ENCODE data around the gene TRAPPC6A. TPM values are rescaled to one million over a fixed set of nuclear protein-coding genes. Genes with fewer than 3 reads are reported as not detected.

Gene TRAPPC6A
- total and polyA plus RNA-seq, 11 donors = 7.7 to 22.8 (median 18.6) TPM

GRCh38 chr19:45179892-45180370 lies 1.9 kb upstream of the TRAPPC6A start:
- ATAC-seq (no peak), DNase-seq (no peak)
- Histone ChIP-seq H3K27ac (peak overlapping the region in 8 of 12 donors; percentile 74 to 95 (median 89)), H3K27me3 (no peaks in the 10 kb centered on the region), H3K4me1 (peaks cover 0 to 50% (median 26%) of the 10 kb centered on the region in 12 donors), H3K36me3 (peaks cover 0 to 20% (median 0%) of the 10 kb centered on the region in 9 donors), H3K9me3 (no peaks in the 10 kb centered on the region), H3K4me3 (peak overlapping the region; percentile 53 to 95 (median 84))
- 53 to 64% (median 57%) methylated on average over 9 of the region's 9 CpGs for WGBS, 4 donors
- intact Hi-C loops (cut with DNase I) = loop anchor here in 6 of 10 donors (2.0 to 10.0 kb wide), 7 partner anchors 53 to 165 kb away; partner anchors contain the start of genes PPP1R37 (in 4 of the 6), EXOC3L2 (in 1 of the 6), GEMIN7 (in 1 of the 6) and ZNF296 (in 1 of the 6)
- TF ChIP-seq CTCF (IDR thresholded peaks at IDR 0.05) = no peak
- no peak for TF ChIP-seq POLR2A (IDR thresholded peaks at IDR 0.05)

GRCh38 chr19:45179072-45179891 lies 1.2 kb upstream of the TRAPPC6A start:
- ATAC-seq (no peak), DNase-seq (peak in 4 of 5 donors; percentile 45 to 76 (median 52))
- peak overlapping the region; percentile 53 to 95 (median 84) for H3K4me3 ChIP-seq
- intact Hi-C loops (cut with DNase I) = loop anchor here in 5 of 10 donors (2.0 to 10.0 kb wide), 5 partner anchors 52 to 102 kb away; partner anchors contain the start of genes PPP1R37 (in 4 of the 5), GEMIN7 (in 1 of the 5) and ZNF296 (in 1 of the 5)
- peaks cover 0 to 43% (median 26%) of the 10 kb centered on the region in 12 donors for H3K4me1 ChIP-seq
- WGBS, 4 donors = 1 to 2% (median 1%) methylated on average over 27 to 97 of the region's 97 CpGs
- H3K36me3 ChIP-seq = peaks cover 0 to 20% (median 0%) of the 10 kb centered on the region in 9 donors
- H3K9me3 ChIP-seq = no peaks in the 10 kb centered on the region
- TF ChIP-seq POLR2A (IDR thresholded peaks at IDR 0.05) (no peak), CTCF (IDR thresholded peaks at IDR 0.05) (no peak)
- no peaks in the 10 kb centered on the region for H3K27me3 ChIP-seq
- H3K27ac ChIP-seq = peak overlapping the region; percentile 14 to 95 (median 87)

GRCh38 chr19:45178262-45179071 lies 430 bp upstream of the TRAPPC6A start, which contains the start of gene BLOC1S3:
Gene BLOC1S3, plus strand, starts transcription at chr19:45178784. Its CDS starts 513 bp downstream, at chr19:45179297.
- peaks cover 0 to 20% (median 0%) of the 10 kb centered on the region in 9 donors for H3K36me3 ChIP-seq
- peak; percentile 24 to 74 (median 53) for TF ChIP-seq CTCF (IDR thresholded peaks at IDR 0.05)
- peak; percentile 45 to 92 for TF ChIP-seq POLR2A (IDR thresholded peaks at IDR 0.05)
- peak; percentile 97 to 99 (median 98) for ATAC-seq
- intact Hi-C loops (cut with DNase I) = loop anchor here in 5 of 10 donors (2.0 to 10.0 kb wide), 5 partner anchors 51 to 101 kb away; partner anchors contain the start of genes PPP1R37 (in 4 of the 5), GEMIN7 (in 1 of the 5) and ZNF296 (in 1 of the 5)
- H3K4me3 ChIP-seq = peak within 1 kb of the TSS; percentile 54 to 95 (median 84)
- H3K9me3 ChIP-seq = no peaks in the 10 kb centered on the region
- peak within 1 kb of the TSS; percentile 14 to 97 (median 88) for H3K27ac ChIP-seq
- H3K4me1 ChIP-seq = peaks cover 0 to 41% (median 26%) of the 10 kb centered on the region in 12 donors
- DNase-seq = peak; percentile 100
- no peaks in the 10 kb centered on the region for H3K27me3 ChIP-seq
- WGBS, 4 donors = 0 to 1% (median 0%) methylated on average over 35 to 51 of the region's 51 CpGs
